NT2/D1 (cell line): ENCODE data around the gene SORT1.

Source experiments
- YY1 ChIP-seq: IDR thresholded peaks from 2 replicates; pipeline ENCODE4 v1.6.1; 2011; ENCODE audit not compliant: insufficient read length, insufficient read depth
- ZNF274 ChIP-seq: IDR thresholded peaks from 2 replicates; pipeline ENCODE4 v1.6.1; 2011; ENCODE audit warnings: mild to moderate bottlenecking, low read depth, low read length

DNA sequence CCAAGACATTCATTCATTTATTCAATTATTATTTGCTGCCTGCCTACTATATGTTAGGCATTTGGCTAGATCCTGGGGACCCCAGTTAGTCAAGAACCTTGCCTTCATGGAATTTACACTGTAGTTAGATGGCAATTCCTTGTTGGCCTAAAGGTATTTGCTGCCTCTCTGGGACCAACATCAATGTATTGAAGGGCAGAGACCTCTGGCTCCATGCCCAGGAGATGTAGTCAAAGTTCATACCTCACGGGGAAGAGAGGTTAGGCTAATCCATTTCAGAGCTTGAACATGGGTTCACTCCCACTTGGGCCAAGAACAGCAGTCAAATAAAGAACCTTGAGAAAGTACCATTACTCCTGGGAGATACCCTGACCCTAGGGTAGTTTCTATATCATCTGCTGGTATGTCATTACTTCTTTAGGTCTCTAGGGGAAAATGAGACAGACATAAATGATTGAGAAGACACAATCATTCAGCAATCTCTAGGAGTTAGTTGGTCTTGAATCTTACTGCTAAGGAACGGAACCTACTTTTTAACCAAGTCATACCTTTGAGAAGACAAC, 32.0 kb downstream of the SORT1 start:
- TF ChIP-seq YY1 (no peak), ZNF274 (no peak)
